Prostate gland (tissue), 2 donors: ENCODE data around the gene ZNF777. TPM values are rescaled to one million over a fixed set of nuclear protein-coding genes. Genes with fewer than 3 reads are reported as not detected.

ENCODE experiments used
- DNase-seq: peaks from one replicate; pipeline ENCODE4 v3.0.0-alpha.2; 2019; ENCODE audit warnings: low spot score
- H3K27ac ChIP-seq, 2 donors: fragments of 200-600 bp; sonication (generic); 2 replicates each; pipeline ENCODE4 v1.5.1; 2017 to 2019
- H3K27me3 ChIP-seq: fragments of 200-600 bp; sonication (generic); replicated peaks from 2 replicates; pipeline ENCODE4 v1.5.1; 2019; ENCODE audit not compliant: insufficient read depth
- H3K36me3 ChIP-seq, 2 donors: fragments of 200-600 bp; sonication (generic); 1 replicate in 1 of 2; 2 replicates in 1 of 2; pipeline versions ENCODE4 v1.5.1 to v1.8.1; 2017 to 2019
- H3K4me1 ChIP-seq: fragments of 200-600 bp; sonication (generic); replicated peaks from 2 replicates; pipeline ENCODE4 v1.5.1; 2019
- H3K4me3 ChIP-seq, 2 donors: fragments of 200-600 bp; sonication (generic); 2 replicates each; pipeline ENCODE4 v1.5.1; 2017 to 2019
- H3K9me3 ChIP-seq: fragments of 200-600 bp; sonication (generic); 2 replicates; pipeline ENCODE4 v1.5.1; 2017
- CTCF ChIP-seq, 4 experiments: fragments of 200-600 bp in 2 of 4; fragments of 450-650 bp in 2 of 4; sonication (generic) in 2 of 4; IDR thresholded peaks; 1 replicate in 3 of 4; 2 replicates in 1 of 4; pipeline ENCODE4 v1.5.1; 2016 to 2019; ENCODE audit warnings: antibody characterized with exemption in 4 of 4, mild to moderate bottlenecking in 2 of 4, moderate library complexity in 2 of 4
- POLR2A ChIP-seq: fragments of 450-650 bp; IDR thresholded peaks from one replicate; pipeline ENCODE4 v1.6.1; 2016; ENCODE audit warnings: antibody characterized with exemption, mild to moderate bottlenecking
- POLR2AphosphoS5 ChIP-seq: sonication (generic); formaldehyde crosslinking; IDR thresholded peaks from one replicate; pipeline ENCODE4 v1.6.1; 2017; ENCODE audit warnings: antibody characterized with exemption
- WGBS: methylation state at CpG from one replicate; pipeline ENCODE4 v1.1.5; 2018; 5-methylcytosine and 5-hydroxymethylcytosine counted together
- intact Hi-C: fragments of 100-400 bp; cut with DNase I; formaldehyde crosslinking; loops from one replicate; pipeline ENCODE4 v1.14.2; 2022
- total RNA-seq, 2 donors: library from RNA; depleted of rRNA; stranded (reverse); fragments of >200 nt; gene quantifications; one replicate each; pipeline ENCODE4 v1.1.0, GENCODE V29; 2016

Gene ZNF777
- total RNA-seq, 2 donors from 2014 or later: 19.5 to 26.2 TPM

GRCh38 chr7:149471289-149471953, 10.6 kb upstream of the ZNF777 start:
- Histone ChIP-seq H3K27ac (no peak overlapping the region), H3K4me1 (no peaks in the 10 kb centered on the region), H3K9me3 (no peaks in the 10 kb centered on the region), H3K4me3 (no peak overlapping the region), H3K36me3 (peaks cover 0 to 3% of the 10 kb centered on the region in 2 donors), H3K27me3 (no peaks in the 10 kb centered on the region)
- WGBS: 93% methylated on average over 6 of the region's 6 CpGs
- intact Hi-C loops: no loop called here
- TF ChIP-seq POLR2AphosphoS5 (no peak), CTCF (IDR thresholded peaks at IDR 0.05) (no peak), POLR2A (no peak)
- DNase-seq: no peak

- intact Hi-C loops: no loop called here
- Histone ChIP-seq H3K36me3 (peaks cover 0 to under 1% of the 10 kb centered on the region in 2 donors), H3K27ac (no peak overlapping the region), H3K4me1 (no peaks in the 10 kb centered on the region), H3K9me3 (no peaks in the 10 kb centered on the region), H3K4me3 (no peak overlapping the region), H3K27me3 (no peaks in the 10 kb centered on the region)
- no peak for DNase-seq
- 93% methylated on average over 8 of the region's 8 CpGs for WGBS
- TF ChIP-seq POLR2AphosphoS5: no peak
- TF ChIP-seq POLR2A: no peak
- no peak for TF ChIP-seq CTCF (IDR thresholded peaks at IDR 0.05)
Measured at GRCh38 chr7:149469806-149470205, 8.9 kb upstream of the ZNF777 start.

GRCh38 chr7:149468208-149468607, 7.3 kb upstream of the ZNF777 start:
- no peak overlapping the region for H3K27ac ChIP-seq
- TF ChIP-seq POLR2A: no peak
- TF ChIP-seq CTCF (IDR thresholded peaks at IDR 0.05): no peak
- TF ChIP-seq POLR2AphosphoS5: no peak
- H3K4me1 ChIP-seq: no peaks in the 10 kb centered on the region
- DNase-seq: no peak
- H3K9me3 ChIP-seq: no peaks in the 10 kb centered on the region
- no peak overlapping the region for H3K4me3 ChIP-seq
- intact Hi-C loops: no loop called here
- no peaks in the 10 kb centered on the region for H3K27me3 ChIP-seq
- 73% methylated on average over 5 of the region's 5 CpGs for WGBS
- H3K36me3 ChIP-seq: no peaks in the 10 kb centered on the region

DNA sequence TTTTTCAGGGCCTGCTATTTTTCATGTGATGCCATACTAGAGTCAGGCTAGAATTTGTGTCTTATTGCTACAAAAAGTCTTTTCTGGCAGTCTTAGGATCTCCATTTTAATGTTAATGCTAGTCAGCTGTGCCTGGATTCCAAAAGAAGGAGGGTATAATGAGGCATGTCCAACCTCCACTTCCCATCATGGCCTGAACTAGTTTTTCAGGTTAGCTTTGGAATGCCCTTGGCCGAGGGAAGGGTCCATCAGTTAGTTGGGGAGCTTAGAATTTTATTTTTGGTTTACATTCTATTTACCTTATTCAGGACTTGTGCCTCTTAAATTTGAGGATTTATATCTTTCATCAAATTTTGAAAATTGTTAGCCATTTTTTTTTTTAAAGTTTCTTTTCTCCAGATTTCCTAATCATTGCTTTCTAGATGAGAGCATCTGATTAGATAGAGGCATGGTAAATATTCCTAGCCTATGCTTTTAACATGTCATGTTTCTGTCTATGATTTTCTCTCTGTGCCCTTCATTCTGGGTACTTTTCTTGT, 6.5 kb upstream of the ZNF777 start:
- no peaks in the 10 kb centered on the region for H3K27me3 ChIP-seq
- no peak for TF ChIP-seq CTCF (IDR thresholded peaks at IDR 0.05)
- TF ChIP-seq POLR2AphosphoS5: no peak
- DNase-seq: no peak
- no peaks in the 10 kb centered on the region for H3K4me1 ChIP-seq
- no peaks in the 10 kb centered on the region for H3K9me3 ChIP-seq
- no peak overlapping the region for H3K27ac ChIP-seq
- H3K4me3 ChIP-seq: no peak overlapping the region
- intact Hi-C loops: no loop called here
- H3K36me3 ChIP-seq: no peaks in the 10 kb centered on the region
- WGBS: 69% methylated on average over 1 of the region's 1 CpG

- H3K4me3 ChIP-seq: no peak overlapping the region
- no peaks in the 10 kb centered on the region for H3K36me3 ChIP-seq
- no peak overlapping the region for H3K27ac ChIP-seq
- intact Hi-C loops: no loop called here
- DNase-seq: no peak
- H3K27me3 ChIP-seq: no peaks in the 10 kb centered on the region
- H3K9me3 ChIP-seq: no peaks in the 10 kb centered on the region
- H3K4me1 ChIP-seq: no peaks in the 10 kb centered on the region
- TF ChIP-seq POLR2A: no peak
- TF ChIP-seq POLR2AphosphoS5: no peak
- TF ChIP-seq CTCF (IDR thresholded peaks at IDR 0.05): no peak
Measured at GRCh38 chr7:149466364-149466763, 5.5 kb upstream of the ZNF777 start.
